Vagina (tissue), 2 donors: Measurements from ENCODE around the gene C4orf54.

Experiments
- CTCF ChIP-seq, 3 experiments: fragments of 450-650 bp in 2 of 3; fragments of 200-600 bp in 1 of 3; sonication (generic) in 1 of 3; IDR thresholded peaks; one replicate each; pipeline ENCODE4 v1.5.1; 2017 to 2019; ENCODE audit warnings: antibody characterized with exemption in 3 of 3, mild to moderate bottlenecking in 2 of 3, moderate library complexity in 2 of 3
- POLR2A ChIP-seq, 2 donors: fragments of 450-650 bp; IDR thresholded peaks; one replicate each; pipeline ENCODE4 v1.6.1; 2017; ENCODE audit warnings: antibody characterized with exemption in 2 of 2, mild to moderate bottlenecking in 2 of 2, moderate library complexity in 2 of 2
- POLR2AphosphoS5 ChIP-seq, 2 donors: sonication (generic); formaldehyde crosslinking; IDR thresholded peaks; one replicate each; pipeline ENCODE4 v1.9.0; 2017; ENCODE audit warnings: antibody characterized with exemption in 2 of 2, mild to moderate bottlenecking in 2 of 2, low read depth in 1 of 2; ENCODE audit not compliant: insufficient read depth in 1 of 2

GRCh38 chr4:99635601-99636000 is 22.0 kb downstream of the C4orf54 start:
- TF ChIP-seq CTCF (IDR thresholded peaks at IDR 0.05) (no peak), POLR2A (IDR thresholded peaks at IDR 0.05) (no peak), POLR2AphosphoS5 (IDR thresholded peaks at IDR 0.05; ENCODE audit: insufficient read depth in 1 of 2, low read depth in 1 of 2) (no peak)
